HEK293 (cell line): Measurements from ENCODE around the gene SRC.

Experiments used
- CTCF ChIA-PET: fragments of 350-600 bp; formaldehyde crosslinking; extraction: SDS; loops from one replicate; lab custom pipeline; 2021; ENCODE audit warnings: antibody characterized with exemption; lab: Yijun Ruan, JAX
- POLR2A ChIA-PET: fragments of 300-600 bp; formaldehyde crosslinking; extraction: SDS; loops from one replicate; lab custom pipeline; 2020; ENCODE audit warnings: antibody characterized with exemption, inconsistent platforms; lab: Yijun Ruan, JAX
- H3K27ac ChIP-seq: fragments of 200-500 bp; sonication (Bioruptor generic); 2 replicates; pipeline ENCODE4 v1.5.1; 2014; ENCODE audit warnings: low read depth, low read length, control low read depth, inconsistent platforms; ENCODE audit errors: extremely low read depth
- H3K36me3 ChIP-seq, 2 experiments: fragments of 200-500 bp in 1 of 2; sonication (Bioruptor generic) in 1 of 2; 1 replicate in 1 of 2; 2 replicates in 1 of 2; pipeline ENCODE4 v1.5.1; 2014 to 2017; ENCODE audit warnings: inconsistent platforms in 2 of 2, low read length in 2 of 2; ENCODE audit not compliant: control insufficient read depth in 2 of 2, insufficient read depth in 1 of 2
- H3K4me1 ChIP-seq: fragments of 200-500 bp; sonication (Bioruptor generic); 2 replicates; pipeline ENCODE4 v1.5.1; 2014; ENCODE audit warnings: mild to moderate bottlenecking, low read length, inconsistent platforms; ENCODE audit not compliant: control insufficient read depth, insufficient read depth
- H3K4me3 ChIP-seq: 2 replicates; pipeline ENCODE4 v1.5.1; 2011; ENCODE audit warnings: low read depth, mild to moderate bottlenecking, control low read depth, low read length, moderate library complexity
- H3K9me3 ChIP-seq: fragments of 200-500 bp; sonication (Bioruptor generic); 2 replicates; pipeline ENCODE4 v1.5.1; 2014; ENCODE audit warnings: low read depth, low read length, inconsistent platforms; ENCODE audit not compliant: control insufficient read depth, insufficient read depth
- FEZF1 ChIP-seq: fragments of 450-650 bp; formaldehyde crosslinking; IDR thresholded peaks from 2 replicates; pipeline ENCODE4 v1.5.1; 2016; ENCODE audit warnings: missing biosample characterization, missing genetic modification characterization
- GFI1B ChIP-seq: fragments of 450-650 bp; formaldehyde crosslinking; IDR thresholded peaks from 2 replicates; pipeline ENCODE4 v1.5.1; 2016; ENCODE audit warnings: missing biosample characterization, missing genetic modification characterization
- KLF1 ChIP-seq: fragments of 450-650 bp; formaldehyde crosslinking; IDR thresholded peaks from 2 replicates; pipeline ENCODE4 v1.5.1; 2016; ENCODE audit warnings: missing biosample characterization, missing genetic modification characterization
- ZNF114 ChIP-seq: fragments of 450-650 bp; formaldehyde crosslinking; IDR thresholded peaks from 2 replicates; pipeline ENCODE4 v1.5.0; 2017; ENCODE audit warnings: missing biosample characterization, missing genetic modification characterization
- ZNF2 ChIP-seq: fragments of 450-650 bp; formaldehyde crosslinking; IDR thresholded peaks from 2 replicates; pipeline ENCODE4 v1.5.1; 2016; ENCODE audit warnings: missing biosample characterization, missing genetic modification characterization
- ZNF211 ChIP-seq: fragments of 450-650 bp; formaldehyde crosslinking; IDR thresholded peaks from 2 replicates; pipeline ENCODE4 v1.5.1; 2016; ENCODE audit warnings: low read depth, missing biosample characterization, missing genetic modification characterization
- ZNF24 ChIP-seq: fragments of 450-650 bp; formaldehyde crosslinking; IDR thresholded peaks from 2 replicates; pipeline ENCODE4 v1.5.1; 2016; ENCODE audit warnings: missing biosample characterization, missing genetic modification characterization
- ZNF292 ChIP-seq: fragments of 450-650 bp; formaldehyde crosslinking; IDR thresholded peaks from 2 replicates; pipeline ENCODE4 v1.5.1; 2016; ENCODE audit warnings: low read depth, missing biosample characterization, missing genetic modification characterization, borderline replicate concordance
- ZNF324 ChIP-seq: fragments of 450-650 bp; formaldehyde crosslinking; IDR thresholded peaks from 2 replicates; pipeline ENCODE4 v1.5.1; 2016; ENCODE audit warnings: missing biosample characterization, missing genetic modification characterization
- ZNF350 ChIP-seq: fragments of 450-650 bp; formaldehyde crosslinking; IDR thresholded peaks from 2 replicates; pipeline ENCODE4 v1.5.0; 2017; ENCODE audit warnings: missing biosample characterization, mild to moderate bottlenecking, missing genetic modification characterization
- ZNF354C ChIP-seq: fragments of 450-650 bp; formaldehyde crosslinking; IDR thresholded peaks from 2 replicates; pipeline ENCODE4 v1.5.1; 2016; ENCODE audit warnings: missing biosample characterization, missing genetic modification characterization, low read depth, borderline replicate concordance
- ZNF404 ChIP-seq: fragments of 450-650 bp; formaldehyde crosslinking; IDR thresholded peaks from 2 replicates; pipeline ENCODE4 v1.5.1; 2017; ENCODE audit warnings: missing biosample characterization, missing genetic modification characterization
- ZNF623 ChIP-seq: fragments of 450-650 bp; formaldehyde crosslinking; IDR thresholded peaks from 2 replicates; pipeline ENCODE4 v1.5.1; 2016; ENCODE audit warnings: missing biosample characterization, missing genetic modification characterization
- ZNF747 ChIP-seq: fragments of 450-650 bp; formaldehyde crosslinking; IDR thresholded peaks from 2 replicates; pipeline ENCODE4 v1.5.1; 2016; ENCODE audit warnings: missing biosample characterization, missing genetic modification characterization
- ZNF785 ChIP-seq: fragments of 450-650 bp; formaldehyde crosslinking; IDR thresholded peaks from 2 replicates; pipeline ENCODE4 v1.5.1; 2016; ENCODE audit warnings: missing biosample characterization, missing genetic modification characterization
- ZNF791 ChIP-seq: fragments of 450-650 bp; formaldehyde crosslinking; IDR thresholded peaks from 2 replicates; pipeline ENCODE4 v1.5.1; 2016; ENCODE audit warnings: missing biosample characterization, missing genetic modification characterization
- TF ChIP-seq, protein P1 (sequence below): fragments of 450-650 bp; formaldehyde crosslinking; IDR thresholded peaks from 2 replicates; pipeline ENCODE4 v1.5.1; 2017; ENCODE audit warnings: missing biosample characterization, missing genetic modification characterization
- TF ChIP-seq, protein P2 (sequence below): fragments of 450-650 bp; formaldehyde crosslinking; IDR thresholded peaks from 2 replicates; pipeline ENCODE4 v1.5.1; 2016; ENCODE audit warnings: missing biosample characterization, missing genetic modification characterization
- TF ChIP-seq, protein P3 (sequence below): fragments of 450-650 bp; formaldehyde crosslinking; IDR thresholded peaks from 2 replicates; pipeline ENCODE4 v1.5.1; 2016; ENCODE audit warnings: missing biosample characterization, missing genetic modification characterization

Gene SRC

DNA sequence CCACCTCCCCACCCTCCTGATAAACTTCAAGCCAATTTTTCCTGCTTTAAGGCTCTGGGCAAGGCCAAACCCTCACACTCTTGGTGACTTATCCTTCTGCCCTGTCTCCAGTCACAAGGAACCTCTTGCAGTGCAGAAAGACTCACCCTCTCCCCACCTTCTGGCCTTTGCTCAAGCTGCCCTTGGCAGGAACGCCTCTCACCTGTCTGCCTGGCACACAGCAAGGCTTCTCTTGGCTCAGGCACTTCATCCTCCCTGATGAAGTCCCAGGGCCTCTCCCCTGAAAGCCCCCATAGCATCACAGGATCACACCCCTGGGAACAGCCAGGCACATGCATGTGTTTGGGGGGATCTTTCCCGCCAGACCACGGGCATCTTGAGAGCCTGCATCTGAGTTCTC is 106.3 kb downstream of the SRC start (continued):
- TF ChIP-seq ZNF350 (tag by site-specific recombination) (no peak), GFI1B (tag by site-specific recombination) (no peak), ZNF24 (tag by site-specific recombination) (no peak), ZNF785 (tag by site-specific recombination) (no peak), ZNF404 (tag by site-specific recombination) (no peak), ZNF354C (tag by site-specific recombination) (no peak)
- TF ChIP-seq, protein P1, sequence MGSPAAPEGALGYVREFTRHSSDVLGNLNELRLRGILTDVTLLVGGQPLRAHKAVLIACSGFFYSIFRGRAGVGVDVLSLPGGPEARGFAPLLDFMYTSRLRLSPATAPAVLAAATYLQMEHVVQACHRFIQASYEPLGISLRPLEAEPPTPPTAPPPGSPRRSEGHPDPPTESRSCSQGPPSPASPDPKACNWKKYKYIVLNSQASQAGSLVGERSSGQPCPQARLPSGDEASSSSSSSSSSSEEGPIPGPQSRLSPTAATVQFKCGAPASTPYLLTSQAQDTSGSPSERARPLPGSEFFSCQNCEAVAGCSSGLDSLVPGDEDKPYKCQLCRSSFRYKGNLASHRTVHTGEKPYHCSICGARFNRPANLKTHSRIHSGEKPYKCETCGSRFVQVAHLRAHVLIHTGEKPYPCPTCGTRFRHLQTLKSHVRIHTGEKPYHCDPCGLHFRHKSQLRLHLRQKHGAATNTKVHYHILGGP: no peak

DNA sequence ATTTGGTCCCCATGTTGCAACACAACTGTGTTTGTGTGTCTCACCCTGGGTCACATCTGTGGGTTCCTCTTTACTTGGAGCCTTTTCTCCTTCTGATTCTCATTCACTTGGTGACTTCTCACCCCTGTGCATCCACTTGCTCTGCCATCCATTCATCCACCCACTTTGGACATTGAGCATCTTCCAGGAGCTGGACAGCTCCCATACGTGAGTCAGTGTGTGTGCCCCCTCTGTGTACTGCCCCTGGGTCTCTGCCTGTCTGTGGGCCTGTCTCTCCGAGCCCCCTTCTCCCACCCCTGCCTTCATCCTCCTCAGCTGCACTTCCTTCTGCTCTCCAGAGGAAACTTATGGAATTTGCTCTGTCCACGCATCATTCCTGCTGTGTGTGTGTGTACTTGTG is 107.3 kb downstream of the SRC start:
- CTCF ChIA-PET: no interaction called here

DNA sequence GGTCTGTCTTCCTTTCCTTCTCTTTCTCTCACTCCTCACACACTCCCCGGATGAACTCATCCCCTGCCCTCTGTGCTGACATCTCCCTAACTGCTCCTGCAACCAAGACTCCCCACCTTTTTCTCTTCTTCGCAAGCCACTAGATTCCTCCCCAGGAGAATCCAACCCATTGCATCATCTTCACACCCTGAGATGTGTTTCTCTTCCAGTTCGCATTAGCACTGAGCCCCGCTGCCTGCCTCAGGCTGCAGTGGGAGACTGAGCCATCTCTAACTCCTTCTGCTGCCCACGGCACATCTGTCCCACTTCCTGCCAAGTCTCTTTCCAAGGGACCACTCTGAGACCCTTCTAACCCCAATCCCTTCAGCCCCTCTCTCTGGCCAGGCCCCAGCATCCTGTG is 107.9 kb downstream of the SRC start:
- no peaks in the 10 kb centered on the region for H3K4me1 ChIP-seq
- H3K9me3 ChIP-seq: no peaks in the 10 kb centered on the region
- TF ChIP-seq FEZF1 (tag by site-specific recombination) (no peak), ZNF747 (tag by site-specific recombination) (no peak), ZNF2 (tag by site-specific recombination) (no peak), ZNF211 (tag by site-specific recombination) (no peak), ZNF324 (tag by site-specific recombination) (no peak), KLF1 (tag by site-specific recombination) (no peak), ZNF791 (no peak), ZNF114 (tag by site-specific recombination) (no peak)
- TF ChIP-seq, protein P2, sequence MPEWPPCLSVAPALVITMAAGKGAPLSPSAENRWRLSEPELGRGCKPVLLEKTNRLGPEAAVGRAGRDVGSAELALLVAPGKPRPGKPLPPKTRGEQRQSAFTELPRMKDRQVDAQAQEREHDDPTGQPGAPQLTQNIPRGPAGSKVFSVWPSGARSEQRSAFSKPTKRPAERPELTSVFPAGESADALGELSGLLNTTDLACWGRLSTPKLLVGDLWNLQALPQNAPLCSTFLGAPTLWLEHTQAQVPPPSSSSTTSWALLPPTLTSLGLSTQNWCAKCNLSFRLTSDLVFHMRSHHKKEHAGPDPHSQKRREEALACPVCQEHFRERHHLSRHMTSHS: no peak
- POLR2A ChIA-PET: no interaction called here
- H3K27ac ChIP-seq: no peak overlapping the region
- no peaks in the 10 kb centered on the region for H3K36me3 ChIP-seq
- H3K4me3 ChIP-seq: no peak overlapping the region
- CTCF ChIA-PET: no interaction called here

More for the DNA sequence above, 107.3 kb downstream of the SRC start:
- H3K27ac ChIP-seq: no peak overlapping the region
- POLR2A ChIA-PET: no interaction called here
- H3K4me1 ChIP-seq: no peaks in the 10 kb centered on the region
- H3K9me3 ChIP-seq: no peaks in the 10 kb centered on the region
- H3K4me3 ChIP-seq: no peak overlapping the region
- no peaks in the 10 kb centered on the region for H3K36me3 ChIP-seq
- TF ChIP-seq ZNF292 (tag by site-specific recombination) (no peak), ZNF623 (tag by site-specific recombination) (no peak)
- TF ChIP-seq, protein P3, sequence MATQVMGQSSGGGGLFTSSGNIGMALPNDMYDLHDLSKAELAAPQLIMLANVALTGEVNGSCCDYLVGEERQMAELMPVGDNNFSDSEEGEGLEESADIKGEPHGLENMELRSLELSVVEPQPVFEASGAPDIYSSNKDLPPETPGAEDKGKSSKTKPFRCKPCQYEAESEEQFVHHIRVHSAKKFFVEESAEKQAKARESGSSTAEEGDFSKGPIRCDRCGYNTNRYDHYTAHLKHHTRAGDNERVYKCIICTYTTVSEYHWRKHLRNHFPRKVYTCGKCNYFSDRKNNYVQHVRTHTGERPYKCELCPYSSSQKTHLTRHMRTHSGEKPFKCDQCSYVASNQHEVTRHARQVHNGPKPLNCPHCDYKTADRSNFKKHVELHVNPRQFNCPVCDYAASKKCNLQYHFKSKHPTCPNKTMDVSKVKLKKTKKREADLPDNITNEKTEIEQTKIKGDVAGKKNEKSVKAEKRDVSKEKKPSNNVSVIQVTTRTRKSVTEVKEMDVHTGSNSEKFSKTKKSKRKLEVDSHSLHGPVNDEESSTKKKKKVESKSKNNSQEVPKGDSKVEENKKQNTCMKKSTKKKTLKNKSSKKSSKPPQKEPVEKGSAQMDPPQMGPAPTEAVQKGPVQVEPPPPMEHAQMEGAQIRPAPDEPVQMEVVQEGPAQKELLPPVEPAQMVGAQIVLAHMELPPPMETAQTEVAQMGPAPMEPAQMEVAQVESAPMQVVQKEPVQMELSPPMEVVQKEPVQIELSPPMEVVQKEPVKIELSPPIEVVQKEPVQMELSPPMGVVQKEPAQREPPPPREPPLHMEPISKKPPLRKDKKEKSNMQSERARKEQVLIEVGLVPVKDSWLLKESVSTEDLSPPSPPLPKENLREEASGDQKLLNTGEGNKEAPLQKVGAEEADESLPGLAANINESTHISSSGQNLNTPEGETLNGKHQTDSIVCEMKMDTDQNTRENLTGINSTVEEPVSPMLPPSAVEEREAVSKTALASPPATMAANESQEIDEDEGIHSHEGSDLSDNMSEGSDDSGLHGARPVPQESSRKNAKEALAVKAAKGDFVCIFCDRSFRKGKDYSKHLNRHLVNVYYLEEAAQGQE (tag by site-specific recombination): peak; percentile 92
- TF ChIP-seq, all 188 proteins: peak for 1
